ENCODE data around the gene CHST11.

- TF ChIP-seq POLR2A (IDR thresholded peaks at IDR 0.05; ENCODE audit: low read length) (no peak), GATA1 (IDR thresholded peaks at IDR 0.05; ENCODE audit: low read depth, low read length) (no peak)
These were observed 100.9 kb downstream of the CHST11 start for GRCh38 chr12:104557488-104558195.
